GM10266 (cell line): Measurements from ENCODE around the gene C6orf62.
A peak's percentile ranks its signal among the peaks of the same experiment; 100 is the strongest.
"Not testable (repeated sequence)": the region's sequence is repeated elsewhere in the genome, so short reads cannot be mapped to it uniquely, and the experiment has no call there.

ENCODE experiments used
- DNase-seq: peaks from one replicate; pipeline ENCODE4 v3.0.0; 2012; ENCODE audit errors: extremely low spot score
- CTCF ChIP-seq: IDR thresholded peaks from 2 replicates; pipeline ENCODE4 v1.5.1; 2012; ENCODE audit warnings: mild to moderate bottlenecking, low read depth; ENCODE audit not compliant: control insufficient read depth, insufficient read depth; ENCODE audit errors: missing control alignments

Gene C6orf62

GRCh38 chr6:24720604-24721460, 1.9 kb upstream of the C6orf62 start:
- peak; percentile 96 for DNase-seq
- no peak for TF ChIP-seq CTCF

GRCh38 chr6:24720131-24720603, 1.2 kb upstream of the C6orf62 start:
- TF ChIP-seq CTCF = no peak
- peak; percentile 54 for DNase-seq

GRCh38 chr6:24718449-24719124, 367 bp downstream of the C6orf62 start:
- no peak for TF ChIP-seq CTCF
- no peak for DNase-seq

- not testable (repeated sequence) for DNase-seq
Observed at GRCh38 chr6:24716602-24717148, 2.3 kb downstream of the C6orf62 start.

- DNase-seq = no peak
- TF ChIP-seq CTCF = no peak
Observed at GRCh38 chr6:24710519-24711303, 8.2 kb downstream of the C6orf62 start.

GRCh38 chr6:24709014-24709711, 9.8 kb downstream of the C6orf62 start:
- DNase-seq = no peak
- TF ChIP-seq CTCF = no peak

- DNase-seq = no peak
- TF ChIP-seq CTCF = no peak
Observed at GRCh38 chr6:24708612-24709011, 10.3 kb downstream of the C6orf62 start.
